HG02938 (cell line): Measurements from ENCODE around the gene AGPAT4.
"Not testable (repeated sequence)": the region's sequence is repeated elsewhere in the genome, so short reads cannot be mapped to it uniquely, and the experiment has no call there.

ENCODE experiments used
- ATAC-seq: cut with Tn5 transposase; IDR thresholded peaks from one replicate; pipeline ENCODE4 v1.9.1; 2021; ENCODE audit warnings: mild to moderate bottlenecking, moderate library complexity; ENCODE audit not compliant: unreplicated experiment

Gene AGPAT4

DNA sequence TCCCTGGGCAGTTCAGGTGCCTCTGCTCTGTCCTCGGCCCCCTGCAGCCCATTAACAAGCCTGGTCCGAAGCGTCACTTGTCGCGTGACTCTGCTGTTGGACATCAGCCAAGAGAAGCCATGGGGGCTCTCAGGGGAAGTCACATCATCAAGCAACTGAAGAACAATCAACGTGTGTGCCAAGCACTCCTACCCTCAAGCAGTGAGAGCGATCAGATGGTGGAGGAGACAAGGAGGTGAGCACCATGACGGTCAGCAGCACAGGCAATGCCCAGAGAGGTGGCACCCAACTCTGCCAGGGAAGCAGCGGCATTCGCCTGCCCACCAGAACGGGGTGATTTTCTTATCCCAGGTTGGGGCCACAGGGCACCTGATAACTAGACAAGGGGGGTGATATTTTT is 132.7 kb downstream of the AGPAT4 start:
- no peak for ATAC-seq

DNA sequence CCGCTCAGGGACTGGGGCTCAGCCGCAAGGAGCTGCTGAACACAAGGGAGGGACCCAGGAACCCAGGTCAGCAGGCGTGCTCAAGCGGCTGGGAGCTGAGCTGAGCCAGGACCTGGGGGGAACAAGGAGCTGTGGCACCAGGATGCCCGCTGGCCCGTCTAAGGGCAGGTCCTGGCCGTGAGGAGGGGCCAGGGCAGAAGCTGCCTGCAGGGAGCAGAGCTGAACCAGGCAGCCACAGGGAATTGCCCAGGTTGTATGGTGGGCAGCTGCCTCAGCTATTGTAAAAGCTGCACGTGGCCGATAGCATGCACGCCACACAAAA is 133.3 kb downstream of the AGPAT4 start:
- ATAC-seq, result no peak

DNA sequence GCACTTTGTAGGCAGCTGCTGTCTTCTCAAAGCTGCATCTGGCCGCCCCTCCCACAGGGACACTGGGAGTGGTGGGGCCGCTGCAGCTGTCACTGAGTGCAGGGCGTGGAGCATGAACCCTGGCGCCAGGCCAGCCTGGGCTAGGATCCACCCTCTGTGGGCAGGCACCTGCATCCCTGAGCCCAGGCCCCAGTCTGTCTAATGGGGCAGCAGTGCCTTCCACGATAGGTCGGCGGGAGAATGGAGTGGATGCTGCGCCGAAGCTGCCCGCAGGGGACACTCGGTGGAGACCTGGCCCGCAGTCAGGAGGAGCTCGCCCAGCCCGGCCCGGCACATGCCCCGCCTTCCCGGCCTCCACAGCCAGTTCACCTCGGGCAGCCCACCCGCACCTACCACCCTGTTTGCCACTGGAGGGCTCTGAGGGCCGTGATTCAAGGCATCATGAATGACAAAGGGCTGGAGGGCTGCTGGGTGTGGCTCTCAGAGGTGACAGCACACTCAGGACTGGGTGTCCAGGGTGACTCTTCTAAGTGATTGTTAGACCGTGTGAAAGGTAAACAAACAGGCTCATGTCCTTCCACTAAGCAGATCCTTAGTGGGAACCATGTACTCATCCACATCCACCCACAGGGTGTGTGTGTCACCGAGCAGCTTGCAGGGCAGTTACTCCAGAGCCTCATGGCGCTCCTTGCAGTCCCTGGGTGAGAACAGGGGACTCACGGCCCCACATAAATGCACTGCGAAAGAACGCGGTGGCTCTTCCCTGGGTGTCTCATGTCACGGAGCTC is 133.9 kb downstream of the AGPAT4 start:
- ATAC-seq, result no peak

DNA sequence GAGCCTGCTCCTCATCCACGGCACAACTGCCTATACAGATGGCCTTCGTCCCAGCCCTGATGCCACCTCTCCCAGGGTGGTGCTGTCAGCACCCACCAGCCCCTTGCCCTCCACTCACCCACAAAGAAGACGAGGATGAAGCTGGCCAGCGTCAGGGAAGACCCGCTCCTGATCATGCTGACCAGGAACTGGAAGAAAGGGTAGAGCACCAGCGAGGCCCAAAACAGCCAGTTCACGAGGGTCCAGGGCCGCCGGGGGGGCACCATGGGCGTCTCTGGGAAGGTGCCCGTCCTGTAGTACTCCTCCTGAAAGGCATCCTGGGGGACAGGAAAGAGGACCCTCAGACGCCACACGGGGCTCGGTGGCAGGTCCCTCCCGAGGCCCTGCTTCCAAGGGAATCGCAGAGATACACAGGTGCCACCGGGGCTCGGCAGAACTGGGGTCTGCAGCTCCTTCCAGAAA is 134.5 kb downstream of the AGPAT4 start:
- ATAC-seq, result no peak

DNA sequence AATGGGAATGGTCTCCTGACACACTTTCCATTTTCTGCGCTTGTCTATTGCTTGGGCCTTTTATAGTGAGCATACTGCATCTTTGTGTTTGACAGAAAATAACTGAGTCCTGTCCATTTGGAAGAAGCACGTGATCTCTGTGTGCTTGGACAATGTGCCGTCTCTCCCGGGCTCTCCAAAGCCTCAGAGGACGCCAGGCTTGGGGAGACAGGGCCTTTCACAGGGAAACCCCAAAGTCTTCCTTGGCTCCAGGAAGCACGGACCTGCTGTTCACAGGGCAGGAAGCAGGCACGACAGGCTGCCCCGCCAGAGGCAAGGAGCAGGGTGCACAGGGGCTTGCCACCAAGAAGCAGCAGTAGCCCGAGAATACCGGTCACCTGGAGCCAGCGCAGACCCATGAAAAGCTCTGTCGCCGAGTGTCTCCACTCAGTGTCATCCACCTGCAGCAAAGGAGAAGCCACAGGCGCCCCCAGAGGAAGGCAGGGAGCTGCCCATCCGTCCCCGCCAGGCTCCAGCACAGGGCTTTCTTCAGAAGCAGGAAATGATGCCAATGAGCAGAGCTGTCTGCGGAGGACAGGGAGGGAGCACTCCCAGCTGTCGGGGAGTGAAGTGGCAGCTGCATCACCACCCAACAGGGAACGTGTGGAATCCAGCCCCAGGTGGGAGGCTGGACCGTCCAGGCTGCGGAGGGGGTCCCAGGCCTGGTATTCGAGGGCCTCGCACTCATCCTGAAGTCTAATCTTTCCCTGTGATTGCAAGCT is 135.1 kb downstream of the AGPAT4 start:
- no peak for ATAC-seq

DNA sequence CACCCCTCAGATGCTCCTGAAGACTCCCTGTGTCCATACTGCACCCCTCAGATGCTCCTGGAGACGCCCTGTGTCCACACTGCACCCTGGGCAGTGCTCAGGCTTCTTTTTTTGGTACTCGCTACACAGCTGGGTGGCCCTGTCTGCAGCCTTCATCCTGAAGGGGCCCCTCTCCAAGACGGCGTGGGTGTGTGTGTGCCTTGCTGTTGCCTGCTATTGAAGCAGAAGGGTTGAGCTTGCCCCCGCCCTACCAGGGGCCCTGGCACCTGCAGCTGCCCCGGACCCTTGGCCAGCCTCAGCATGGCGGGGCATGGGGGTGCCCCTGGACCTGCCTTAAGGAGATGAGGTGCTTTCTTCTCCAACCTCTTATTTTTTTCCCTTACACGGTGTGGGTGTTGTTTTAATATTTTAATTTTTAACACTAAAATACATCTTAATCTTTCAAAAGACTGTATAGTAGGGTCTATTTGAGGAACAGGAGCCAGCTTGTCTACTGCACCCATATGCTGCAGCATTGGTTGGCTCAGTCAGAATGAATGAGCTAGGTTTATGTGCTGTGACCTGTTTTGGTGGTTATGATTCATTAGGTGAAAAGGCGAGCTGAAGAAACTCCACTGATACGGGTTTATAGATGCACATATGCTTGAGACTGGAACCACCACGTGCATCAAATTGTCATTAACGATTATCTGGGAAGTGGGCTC is 135.9 kb downstream of the AGPAT4 start:
- ATAC-seq, result no peak

DNA sequence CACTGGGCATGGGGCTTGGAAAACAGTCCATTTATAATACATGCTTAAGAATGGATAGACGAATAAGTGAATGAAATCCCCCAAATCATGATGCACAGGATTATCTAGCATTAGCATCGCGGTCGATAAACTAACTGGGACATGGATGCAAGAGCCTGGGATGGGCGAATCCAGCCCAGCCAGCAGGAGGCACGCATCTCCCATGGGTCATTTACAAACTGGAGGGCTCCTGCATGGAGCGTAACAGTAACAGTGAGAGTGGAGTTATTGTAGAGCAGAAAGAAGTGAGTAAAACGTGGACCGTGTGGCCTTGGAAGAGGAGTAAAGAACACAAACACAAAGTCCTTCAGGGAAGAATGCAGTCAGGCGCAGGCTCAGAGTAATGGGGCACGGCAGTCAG is 136.5 kb downstream of the AGPAT4 start:
- ATAC-seq, result no peak

DNA sequence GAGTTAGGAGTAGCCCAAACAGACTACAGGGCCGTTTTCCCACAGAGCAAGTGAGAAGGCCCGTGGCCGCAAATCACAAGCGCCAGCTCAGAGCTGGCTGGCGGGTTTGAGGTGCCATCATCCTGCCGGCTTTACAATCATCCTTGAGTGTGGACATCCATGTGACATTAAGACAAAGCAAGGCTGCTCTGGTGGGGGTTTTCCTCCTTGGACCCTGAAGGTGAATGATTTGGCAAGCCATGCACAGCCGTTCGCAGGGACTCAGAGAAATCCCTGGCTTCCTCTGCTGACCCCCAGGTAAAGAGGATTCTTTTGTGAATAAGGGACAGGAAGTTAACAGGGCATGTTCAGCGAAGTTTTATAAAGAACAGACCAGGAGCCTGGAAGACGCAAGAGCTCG is 137.2 kb downstream of the AGPAT4 start:
- no peak for ATAC-seq

DNA sequence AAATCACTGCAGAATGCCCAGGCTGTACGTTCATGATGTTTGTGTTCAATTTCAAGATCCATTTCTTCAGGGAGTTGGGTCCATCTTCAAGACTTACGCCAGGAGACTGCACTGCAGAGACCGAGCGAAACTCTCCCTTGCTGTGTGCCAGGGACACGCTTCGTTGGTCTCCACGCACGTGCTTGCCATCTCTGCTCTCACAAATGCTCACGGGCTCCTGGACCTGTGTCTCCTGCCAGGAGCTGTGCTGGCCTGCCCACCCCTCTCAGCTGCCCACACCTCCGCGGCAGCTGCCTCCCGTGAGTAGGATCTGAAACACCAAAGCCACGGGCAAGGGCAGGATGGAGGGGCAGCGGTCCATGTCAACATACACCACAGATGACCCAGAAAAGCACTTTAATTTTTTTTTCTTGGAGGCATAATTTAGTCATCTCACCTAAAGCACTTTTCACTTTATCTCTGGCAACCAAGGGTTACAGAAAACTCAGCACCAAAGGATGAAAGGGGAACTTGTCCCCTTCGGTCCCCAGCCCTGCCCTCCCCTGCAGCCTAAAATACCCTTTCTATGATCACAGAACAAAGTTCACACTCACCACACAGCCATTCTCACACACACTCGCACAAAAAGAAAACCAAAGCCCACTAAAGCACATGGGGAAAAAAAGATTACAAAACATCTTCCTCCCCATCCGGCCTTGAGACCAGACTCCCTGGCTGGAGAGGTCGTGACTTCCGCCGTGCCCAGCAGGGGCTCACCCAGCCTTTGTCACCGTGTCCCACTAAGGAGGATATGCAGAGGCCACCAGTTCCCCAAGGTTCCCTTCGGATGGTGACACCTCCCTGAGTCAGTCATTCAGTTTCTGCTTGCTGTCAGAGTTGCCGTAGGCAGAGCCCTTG is 137.9 kb downstream of the AGPAT4 start:
- ATAC-seq, result peak; percentile 39

DNA sequence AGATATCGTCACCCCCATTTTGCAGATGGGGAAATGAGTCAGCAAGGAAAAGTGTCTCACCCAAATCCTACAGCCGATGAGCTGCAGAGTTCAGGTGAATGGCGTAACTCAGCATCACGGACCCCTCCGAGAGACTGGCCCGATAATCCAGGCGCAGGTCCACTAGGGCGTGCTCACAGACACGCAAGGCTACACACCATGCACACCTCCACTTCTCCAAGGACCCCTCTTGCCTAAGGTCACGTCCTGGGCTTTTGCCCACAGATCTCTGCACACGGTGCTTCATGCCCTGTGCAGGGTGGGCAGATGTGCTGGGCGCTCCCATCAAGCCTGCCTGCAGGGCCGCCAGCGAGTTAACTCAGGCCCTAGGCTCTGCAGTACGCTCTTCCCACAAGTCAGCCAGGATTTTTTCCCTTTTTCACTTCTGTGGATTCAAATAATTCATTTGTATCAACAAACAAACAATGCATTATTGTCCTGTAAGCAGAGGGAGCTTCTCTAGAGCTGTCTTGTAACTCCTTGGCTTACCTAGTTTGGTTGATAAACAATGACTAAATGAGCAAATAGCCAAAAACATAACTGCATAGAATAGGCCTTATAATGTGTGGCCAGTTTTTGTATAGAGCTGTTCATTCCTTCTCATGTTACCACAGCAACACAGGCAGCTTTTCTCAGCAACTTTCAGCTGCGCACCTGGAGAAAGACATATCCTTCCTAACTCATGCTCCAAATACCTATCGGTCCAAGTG is 139.1 kb downstream of the AGPAT4 start:
- ATAC-seq, result no peak

DNA sequence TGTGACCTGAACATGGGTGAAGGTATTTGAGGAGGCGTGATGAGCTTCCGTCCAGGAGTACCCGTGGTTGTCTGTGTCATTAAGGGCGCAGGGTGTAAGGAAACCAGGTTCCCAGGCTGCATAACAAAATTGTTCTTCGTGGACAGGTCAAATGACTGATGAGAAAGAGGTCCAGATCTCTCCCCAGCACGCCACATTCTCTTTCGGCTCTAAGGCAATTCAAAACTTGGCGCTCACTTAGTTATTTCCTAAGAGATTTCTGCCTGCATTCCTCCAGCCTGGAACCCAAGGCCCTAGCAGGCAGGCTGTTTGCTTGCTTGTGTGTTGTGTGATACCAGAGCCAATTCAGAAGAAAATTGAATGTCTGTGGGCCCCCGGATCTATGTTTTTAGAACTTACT is 139.9 kb downstream of the AGPAT4 start:
- no peak for ATAC-seq

DNA sequence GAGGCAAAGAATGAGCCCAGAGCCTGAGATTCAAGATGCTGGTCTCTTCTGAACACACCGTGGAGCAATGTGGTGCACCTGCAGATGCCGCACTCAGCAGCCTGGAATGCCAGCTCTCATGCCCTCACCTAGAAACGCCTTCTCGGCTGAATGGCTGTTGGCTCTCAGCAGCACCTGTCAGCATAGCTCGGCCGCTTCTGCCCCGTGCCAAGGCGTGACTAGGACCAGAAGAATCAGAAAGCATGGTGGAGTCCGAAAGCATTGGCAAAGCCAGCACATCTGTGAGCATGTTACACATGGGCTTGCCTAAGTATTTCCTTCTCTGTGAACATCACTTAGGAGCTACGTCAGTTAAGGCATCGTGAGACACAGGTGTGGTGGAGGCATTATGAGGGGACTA is 141.5 kb downstream of the AGPAT4 start:
- ATAC-seq, result no peak

DNA sequence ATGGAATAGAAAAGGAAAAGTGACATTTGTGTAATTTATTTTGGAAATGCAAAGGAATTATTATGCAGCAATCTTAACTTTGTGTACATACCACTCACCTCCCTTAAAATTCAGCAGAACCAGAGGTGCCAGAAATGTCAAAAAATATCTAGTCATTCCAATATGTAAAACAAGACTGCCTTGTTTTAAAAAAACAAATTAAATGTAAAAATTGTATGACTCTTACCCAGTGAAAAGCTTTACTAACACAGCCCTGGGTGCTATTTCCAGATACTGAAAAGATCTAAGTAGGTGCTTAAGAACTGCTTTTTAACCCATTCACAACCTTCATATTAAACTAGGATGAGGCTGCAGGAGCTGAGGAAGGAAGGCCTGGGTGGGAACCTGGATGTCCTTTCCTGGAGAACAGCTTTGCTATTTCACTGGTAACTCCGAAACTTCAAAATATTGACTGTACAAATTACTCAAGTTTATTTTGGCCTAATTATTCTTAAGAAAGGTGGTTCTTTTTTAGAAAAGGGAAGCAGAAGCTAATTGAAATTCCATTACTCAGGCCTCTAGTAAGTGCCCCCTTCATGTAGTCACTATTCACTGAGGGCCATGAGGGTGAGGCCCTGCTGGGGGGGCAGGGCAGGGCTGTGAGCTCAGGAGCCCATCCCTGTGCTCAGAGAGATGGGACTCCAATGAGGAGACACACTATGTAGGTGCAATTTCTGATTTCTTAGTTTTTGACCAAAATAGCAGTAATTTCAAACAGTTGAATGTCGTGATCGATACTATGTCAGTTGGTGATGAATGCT is 142.7 kb downstream of the AGPAT4 start:
- no peak for ATAC-seq

DNA sequence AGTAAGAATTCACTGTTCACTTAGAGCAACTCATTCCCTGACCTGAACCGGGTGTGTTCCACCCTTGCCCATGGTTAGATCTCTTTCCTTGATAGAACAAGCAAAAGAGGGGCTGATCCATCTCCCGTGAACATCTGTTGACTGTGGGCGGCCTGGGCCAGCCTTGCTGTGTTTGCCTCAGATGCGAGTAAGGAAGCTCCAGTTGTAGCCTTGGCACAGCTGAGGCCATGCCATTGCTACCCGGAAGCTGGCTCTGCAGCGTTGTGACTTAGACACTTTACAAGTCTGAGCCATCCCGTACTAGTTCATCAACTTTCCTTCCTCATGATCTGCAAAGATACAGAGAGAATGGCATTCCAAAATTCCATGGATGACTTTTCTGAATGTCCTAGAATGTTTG is 143.3 kb downstream of the AGPAT4 start:
- no peak for ATAC-seq

DNA sequence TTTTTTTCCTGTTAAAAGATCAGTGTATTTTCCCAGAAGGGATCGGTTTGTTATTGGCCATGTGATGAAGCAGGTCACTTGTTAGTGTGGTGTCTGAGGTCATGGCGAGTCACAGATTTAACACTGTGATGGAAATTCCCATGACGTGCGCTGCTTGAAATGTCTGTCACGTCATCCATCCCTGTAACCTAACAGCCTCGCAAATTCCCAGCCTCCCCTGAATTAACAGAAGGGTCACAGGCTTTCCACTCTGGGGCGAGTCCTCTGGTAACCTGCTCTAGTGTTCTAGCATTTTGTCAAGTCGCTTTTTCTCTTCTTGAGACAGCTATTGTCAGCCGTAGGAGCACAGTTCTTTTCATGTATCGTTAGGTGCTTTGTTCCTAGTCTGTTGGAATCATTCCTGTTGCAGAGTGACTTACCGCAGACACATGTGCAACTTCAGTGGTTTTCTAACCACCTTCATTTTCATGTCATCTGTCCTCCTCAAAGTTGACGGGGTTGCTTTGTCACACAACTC is 145.1 kb downstream of the AGPAT4 start:
- ATAC-seq, result no peak

DNA sequence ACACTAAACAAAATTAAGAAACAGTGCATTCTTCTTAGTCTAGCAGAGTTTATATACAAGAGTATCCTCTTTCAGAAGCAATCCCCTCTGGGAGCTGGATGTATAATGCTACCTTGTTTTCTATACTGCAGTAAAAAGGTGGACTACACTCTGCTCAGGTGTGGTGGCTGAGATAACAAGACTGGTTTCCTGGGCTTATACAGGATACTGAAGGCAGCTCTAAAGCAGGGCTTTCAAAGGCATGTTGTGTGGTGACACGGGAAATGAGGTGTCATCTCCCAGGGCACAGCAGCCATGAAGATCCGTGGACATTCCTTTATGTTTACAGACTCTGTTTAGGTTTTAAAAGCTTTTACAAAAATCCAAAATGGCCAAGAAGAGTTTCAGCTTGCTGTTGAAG is 145.6 kb downstream of the AGPAT4 start:
- no peak for ATAC-seq

DNA sequence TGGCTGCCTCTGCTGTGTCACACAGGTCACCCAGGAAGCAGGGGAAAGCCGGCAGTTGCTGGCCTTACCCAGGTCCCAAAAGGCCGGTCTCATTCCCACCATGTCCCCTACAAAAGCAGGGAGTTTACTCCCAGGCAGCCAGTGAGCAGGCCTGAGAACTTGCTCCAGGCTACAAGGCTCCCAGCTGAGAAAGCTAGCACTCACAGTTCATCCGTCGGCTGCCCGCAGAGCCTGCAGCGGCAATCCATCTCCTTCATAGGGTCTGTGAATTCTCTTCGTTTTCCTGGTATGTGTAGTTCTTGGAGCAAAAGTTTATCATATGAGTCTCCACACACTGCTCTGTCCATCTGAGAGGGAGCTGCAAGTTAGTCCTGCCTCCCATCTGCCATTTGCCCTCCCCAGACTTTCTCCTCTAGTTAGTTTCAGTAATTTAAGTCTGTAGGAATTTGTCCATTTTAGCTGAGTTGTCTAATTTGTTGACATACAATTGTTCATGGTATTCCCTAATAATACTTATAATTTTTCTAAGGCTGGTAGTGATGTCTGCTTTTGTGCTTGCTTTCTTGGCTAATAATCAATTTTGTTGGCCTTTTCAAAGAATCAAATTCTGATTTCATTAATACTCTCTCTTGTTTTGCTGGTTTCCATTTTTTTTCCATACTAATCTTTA is 146.7 kb downstream of the AGPAT4 start:
- no peak for ATAC-seq

DNA sequence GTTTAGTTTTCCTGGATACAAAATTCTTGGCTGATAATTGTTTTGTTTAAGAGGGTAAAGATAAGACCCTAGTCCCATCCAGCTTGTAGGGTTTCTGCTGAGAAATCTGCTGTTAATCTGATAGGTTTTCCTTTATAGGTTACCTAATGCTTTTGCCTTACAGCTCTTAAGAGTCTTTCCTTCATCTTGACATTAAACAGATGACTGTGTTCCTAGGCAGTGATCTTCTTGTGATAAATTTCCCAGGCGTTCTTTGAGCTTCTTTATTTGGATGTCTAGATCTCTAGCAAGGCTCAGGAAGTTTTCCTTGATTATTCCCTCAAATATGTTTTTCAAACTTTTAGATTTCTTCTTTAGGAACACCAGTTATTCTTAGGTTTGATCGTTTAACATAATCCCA is 148.3 kb downstream of the AGPAT4 start:
- no peak for ATAC-seq

DNA sequence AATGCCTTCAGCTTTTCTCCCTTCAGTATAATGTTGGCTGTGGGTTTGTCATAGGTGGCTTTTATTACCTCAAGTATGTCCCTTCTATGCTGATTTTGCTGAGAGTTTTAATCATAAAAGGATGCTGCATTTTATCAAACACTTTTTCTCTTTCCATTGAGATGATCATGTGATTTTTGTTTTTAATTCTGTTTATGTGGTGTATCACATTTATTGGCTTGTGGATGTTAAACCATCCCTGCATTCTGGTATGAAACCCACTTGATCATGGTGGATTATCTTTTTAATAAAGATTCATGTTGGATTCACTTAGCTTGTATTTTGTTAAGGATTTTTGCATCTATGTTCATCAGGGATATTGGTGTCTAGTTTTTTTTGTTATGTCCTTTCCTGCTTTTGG is 150.5 kb downstream of the AGPAT4 start:
- not testable (repeated sequence) for ATAC-seq
